WERI-Rb-1 (cell line): ENCODE data around the gene KCNJ8.

Source experiments
- DNase-seq: peaks from one replicate; pipeline ENCODE4 v3.0.0-alpha.2; 2020
- H3K27ac ChIP-seq: fragments of 250-450 bp; sonication (Bioruptor Pico); 2 replicates; pipeline ENCODE4 v1.5.1; 2020; ENCODE audit warnings: mild to moderate bottlenecking, moderate library complexity
- H3K27me3 ChIP-seq: fragments of 250-450 bp; sonication (Bioruptor Pico); 2 replicates; pipeline ENCODE4 v1.5.1; 2021; ENCODE audit warnings: mild to moderate bottlenecking, low read depth, moderate library complexity; ENCODE audit not compliant: insufficient read depth, severe bottlenecking
- H3K36me3 ChIP-seq: fragments of 250-450 bp; sonication (Bioruptor Pico); 2 replicates; pipeline ENCODE4 v1.5.1; 2020; ENCODE audit warnings: mild to moderate bottlenecking, moderate library complexity
- H3K4me3 ChIP-seq: 2 replicates; pipeline ENCODE4 v1.5.1; 2011; ENCODE audit warnings: low read depth, mild to moderate bottlenecking, control low read depth, low read length
- H3K9me3 ChIP-seq: fragments of 250-450 bp; sonication (Bioruptor Pico); 2 replicates; pipeline ENCODE4 v1.5.1; 2021; ENCODE audit warnings: mild to moderate bottlenecking, moderate library complexity; ENCODE audit not compliant: severe bottlenecking
- CTCF ChIP-seq: IDR thresholded peaks from 2 replicates; pipeline ENCODE4 v1.5.1; 2011; ENCODE audit warnings: low read depth, mild to moderate bottlenecking, control low read depth, inconsistent platforms, low read length

The KCNJ8 gene

GRCh38 chr12:21766403-21766802, 8.1 kb downstream of the KCNJ8 start:
- DNase-seq = no peak
- Histone ChIP-seq H3K27me3 (no peaks in the 10 kb centered on the region), H3K27ac (no peak overlapping the region), H3K4me3 (no peak overlapping the region), H3K9me3 (no peaks in the 10 kb centered on the region), H3K36me3 (peaks cover 25% of the 10 kb centered on the region)
- TF ChIP-seq CTCF = no peak

GRCh38 chr12:21764950-21765349, 9.6 kb downstream of the KCNJ8 start:
- no peaks in the 10 kb centered on the region for H3K9me3 ChIP-seq
- peaks cover 20% of the 10 kb centered on the region for H3K36me3 ChIP-seq
- H3K27ac ChIP-seq = no peak overlapping the region
- DNase-seq = no peak
- no peaks in the 10 kb centered on the region for H3K27me3 ChIP-seq
- H3K4me3 ChIP-seq = no peak overlapping the region
- TF ChIP-seq CTCF = no peak

GRCh38 chr12:21764065-21764464, 10.4 kb downstream of the KCNJ8 start:
- DNase-seq = no peak
- no peak for TF ChIP-seq CTCF

GRCh38 chr12:21763531-21763930, 11.0 kb downstream of the KCNJ8 start:
- H3K9me3 ChIP-seq = no peaks in the 10 kb centered on the region
- peaks cover 7% of the 10 kb centered on the region for H3K36me3 ChIP-seq
- H3K27me3 ChIP-seq = no peaks in the 10 kb centered on the region
- TF ChIP-seq CTCF = no peak
- H3K27ac ChIP-seq = no peak overlapping the region
- no peak overlapping the region for H3K4me3 ChIP-seq
- DNase-seq = no peak

More at GRCh38 chr12:21764065-21764464, 10.4 kb downstream of the KCNJ8 start:
- H3K4me3 ChIP-seq = no peak overlapping the region
- H3K27ac ChIP-seq = no peak overlapping the region
- no peaks in the 10 kb centered on the region for H3K9me3 ChIP-seq
- H3K27me3 ChIP-seq = no peaks in the 10 kb centered on the region
- peaks cover 12% of the 10 kb centered on the region for H3K36me3 ChIP-seq

- Histone ChIP-seq H3K9me3 (no peaks in the 10 kb centered on the region), H3K4me3 (no peak overlapping the region), H3K27me3 (no peaks in the 10 kb centered on the region), H3K27ac (no peak overlapping the region), H3K36me3 (no peaks in the 10 kb centered on the region; the same call in 1 of the 2 replicates)
- TF ChIP-seq CTCF = no peak
- DNase-seq = no peak
Observed at GRCh38 chr12:21759737-21760136, 14.8 kb downstream of the KCNJ8 start.

- Histone ChIP-seq H3K4me3 (no peak overlapping the region), H3K36me3 (no peaks in the 10 kb centered on the region), H3K27ac (no peak overlapping the region), H3K9me3 (no peaks in the 10 kb centered on the region), H3K27me3 (no peaks in the 10 kb centered on the region)
- no peak for TF ChIP-seq CTCF
- DNase-seq = no peak
Observed at GRCh38 chr12:21757735-21758134, 16.8 kb downstream of the KCNJ8 start.
